SJCRH30 (cell line): ENCODE data around the gene CCDC141. TPM values are rescaled to one million over a fixed set of nuclear protein-coding genes. Genes with fewer than 3 reads are reported as not detected.
"Not testable (repeated sequence)": the region's sequence is repeated elsewhere in the genome, so short reads cannot be mapped to it uniquely, and the experiment has no call there.

Experiments
- DNase-seq, 2 experiments: peaks; one replicate each; pipeline ENCODE4 v3.0.0-alpha.2; 2015 to 2020
- H3K27ac ChIP-seq: fragments of 250-450 bp; sonication (Bioruptor Pico); 2 replicates; pipeline ENCODE4 v1.5.1; 2020; ENCODE audit warnings: mild to moderate bottlenecking, moderate library complexity
- H3K27me3 ChIP-seq: fragments of 250-450 bp; sonication (Bioruptor Pico); 2 replicates; pipeline ENCODE4 v1.5.1; 2020; ENCODE audit warnings: mild to moderate bottlenecking, moderate library complexity
- H3K36me3 ChIP-seq: fragments of 250-450 bp; sonication (Bioruptor Pico); 2 replicates; pipeline ENCODE4 v1.5.1; 2020; ENCODE audit warnings: mild to moderate bottlenecking, moderate library complexity
- H3K4me1 ChIP-seq: fragments of 250-450 bp; sonication (Bioruptor Pico); 2 replicates; pipeline ENCODE4 v1.5.1; 2020; ENCODE audit warnings: mild to moderate bottlenecking, moderate library complexity
- H3K4me3 ChIP-seq: fragments of 250-450 bp; sonication (Bioruptor Pico); 2 replicates; pipeline ENCODE4 v1.5.1; 2020; ENCODE audit warnings: mild to moderate bottlenecking, moderate library complexity
- H3K9me3 ChIP-seq: fragments of 250-450 bp; sonication (Bioruptor Pico); replicated peaks from 2 replicates; pipeline ENCODE4 v1.5.1; 2020; ENCODE audit warnings: mild to moderate bottlenecking, moderate library complexity
- total RNA-seq: library from RNA; depleted of rRNA; stranded (reverse); fragments of >200 nt; shearing (Covaris generic); gene quantifications from 2 replicates; pipeline ENCODE4 v1.2.3, GENCODE V29; 2014

CCDC141 gene
- total RNA-seq, 1 experiment from 2014 or later, result 5.5 TPM

GRCh38 chr2:179053568-179053967, 3.6 kb upstream of the CCDC141 start:
- not testable (repeated sequence) for DNase-seq, H3K36me3 ChIP-seq, H3K27ac ChIP-seq, H3K9me3 ChIP-seq, H3K4me3 ChIP-seq, H3K27me3 ChIP-seq
- peaks cover 32% of the 10 kb centered on the region for H3K4me1 ChIP-seq

GRCh38 chr2:179051250-179051649, 1.3 kb upstream of the CCDC141 start:
- H3K36me3 ChIP-seq, result no peaks in the 10 kb centered on the region
- H3K4me3 ChIP-seq, result peak overlapping the region; percentile 55; the same call in 1 of the 2 replicates
- H3K27ac ChIP-seq, result peak overlapping the region; percentile 56
- no peaks in the 10 kb centered on the region for H3K9me3 ChIP-seq
- no peaks in the 10 kb centered on the region for H3K27me3 ChIP-seq
- DNase-seq, result peak; percentile 35 to 51
- peaks cover 27% of the 10 kb centered on the region for H3K4me1 ChIP-seq

GRCh38 chr2:179050755-179051154, 818 bp upstream of the CCDC141 start:
- Histone ChIP-seq H3K36me3 (no peaks in the 10 kb centered on the region), H3K27me3 (no peaks in the 10 kb centered on the region), H3K9me3 (no peaks in the 10 kb centered on the region), H3K27ac (peak overlapping the region; percentile 56), H3K4me1 (peaks cover 27% of the 10 kb centered on the region), H3K4me3 (peak overlapping the region; percentile 55)
- DNase-seq, result peak; percentile 53 to 87

GRCh38 chr2:179049203-179049545, 763 bp downstream of the CCDC141 start:
- DNase-seq, result peak in 1 of 2 experiments; percentile 48
- Histone ChIP-seq H3K4me1 (peaks cover 27% of the 10 kb centered on the region), H3K9me3 (no peaks in the 10 kb centered on the region), H3K36me3 (no peaks in the 10 kb centered on the region), H3K27me3 (no peaks in the 10 kb centered on the region), H3K27ac (peak overlapping the region; percentile 56; the same call in 1 of the 2 replicates), H3K4me3 (peak overlapping the region; percentile 55)

- Histone ChIP-seq H3K27me3 (no peaks in the 10 kb centered on the region), H3K4me3 (peak overlapping the region; percentile 55), H3K27ac (peak overlapping the region; percentile 1; the same call in 1 of the 2 replicates), H3K36me3 (no peaks in the 10 kb centered on the region), H3K4me1 (peaks cover 27% of the 10 kb centered on the region), H3K9me3 (no peaks in the 10 kb centered on the region)
- DNase-seq, result no peak
These were observed 1.8 kb downstream of the CCDC141 start for GRCh38 chr2:179048099-179048498.

- not testable (repeated sequence) for H3K27me3 ChIP-seq, H3K9me3 ChIP-seq, H3K27ac ChIP-seq, H3K4me3 ChIP-seq, H3K36me3 ChIP-seq
- peak in 1 of 2 experiments; percentile 10 for DNase-seq
- peaks cover 19% of the 10 kb centered on the region for H3K4me1 ChIP-seq
These were observed 4.3 kb downstream of the CCDC141 start for GRCh38 chr2:179045602-179046001.

GRCh38 chr2:179044500-179044899, 5.4 kb downstream of the CCDC141 start:
- DNase-seq, result no peak
- Histone ChIP-seq H3K4me3 (no peak overlapping the region), H3K36me3 (no peaks in the 10 kb centered on the region), H3K27ac (no peak overlapping the region), H3K9me3 (no peaks in the 10 kb centered on the region), H3K27me3 (no peaks in the 10 kb centered on the region), H3K4me1 (peaks cover 10% of the 10 kb centered on the region)

GRCh38 chr2:179037807-179038206, 12.1 kb downstream of the CCDC141 start:
- Histone ChIP-seq H3K36me3 (no peaks in the 10 kb centered on the region), H3K27me3 (no peaks in the 10 kb centered on the region), H3K9me3 (no peaks in the 10 kb centered on the region), H3K27ac (no peak overlapping the region), H3K4me3 (no peak overlapping the region), H3K4me1 (no peaks in the 10 kb centered on the region)
- DNase-seq, result no peak

GRCh38 chr2:179036353-179036905, 13.5 kb downstream of the CCDC141 start:
- Histone ChIP-seq H3K27ac (no peak overlapping the region), H3K9me3 (no peaks in the 10 kb centered on the region), H3K4me1 (peaks cover 3% of the 10 kb centered on the region; the same call in 1 of the 2 replicates), H3K36me3 (no peaks in the 10 kb centered on the region), H3K27me3 (no peaks in the 10 kb centered on the region), H3K4me3 (no peak overlapping the region)
- no peak for DNase-seq

- no peak overlapping the region for H3K27ac ChIP-seq
These were observed 18.1 kb downstream of the CCDC141 start for GRCh38 chr2:179031731-179032408.

GRCh38 chr2:179024445-179024844, 25.5 kb downstream of the CCDC141 start:
- DNase-seq, result no peak

More at GRCh38 chr2:179031731-179032408, 18.1 kb downstream of the CCDC141 start:
- Histone ChIP-seq H3K4me3 (no peak overlapping the region), H3K4me1 (peaks cover 5% of the 10 kb centered on the region; the same call in 1 of the 2 replicates), H3K9me3 (no peaks in the 10 kb centered on the region), H3K36me3 (no peaks in the 10 kb centered on the region), H3K27me3 (no peaks in the 10 kb centered on the region)
- DNase-seq, result no peak

GRCh38 chr2:179022685-179023084, 27.3 kb downstream of the CCDC141 start:
- Histone ChIP-seq H3K9me3 (no peaks in the 10 kb centered on the region), H3K27me3 (no peaks in the 10 kb centered on the region), H3K4me3 (no peak overlapping the region), H3K27ac (no peak overlapping the region), H3K36me3 (no peaks in the 10 kb centered on the region), H3K4me1 (peaks cover 11% of the 10 kb centered on the region; the same call in 1 of the 2 replicates)
- DNase-seq, result no peak

More at GRCh38 chr2:179024445-179024844, 25.5 kb downstream of the CCDC141 start:
- Histone ChIP-seq H3K36me3 (no peaks in the 10 kb centered on the region), H3K4me3 (no peak overlapping the region), H3K27ac (no peak overlapping the region), H3K9me3 (no peaks in the 10 kb centered on the region), H3K27me3 (no peaks in the 10 kb centered on the region), H3K4me1 (peaks cover 11% of the 10 kb centered on the region; the same call in 1 of the 2 replicates)

- Histone ChIP-seq H3K4me3 (no peak overlapping the region), H3K9me3 (no peaks in the 10 kb centered on the region), H3K36me3 (no peaks in the 10 kb centered on the region), H3K27me3 (no peaks in the 10 kb centered on the region), H3K27ac (no peak overlapping the region), H3K4me1 (peaks cover 11% of the 10 kb centered on the region; the same call in 1 of the 2 replicates)
- peak; percentile 11 to 51 for DNase-seq
These were observed 28.7 kb downstream of the CCDC141 start for GRCh38 chr2:179021258-179021657.

GRCh38 chr2:179020156-179020750, 29.7 kb downstream of the CCDC141 start:
- DNase-seq, result peak; percentile 47 to 73
- H3K4me1 ChIP-seq, result peaks cover 11% of the 10 kb centered on the region; the same call in 1 of the 2 replicates
- no peaks in the 10 kb centered on the region for H3K36me3 ChIP-seq
- H3K27ac ChIP-seq, result no peak overlapping the region
- H3K4me3 ChIP-seq, result no peak overlapping the region
- no peaks in the 10 kb centered on the region for H3K27me3 ChIP-seq
- H3K9me3 ChIP-seq, result no peaks in the 10 kb centered on the region

- Histone ChIP-seq H3K4me1 (peaks cover 11% of the 10 kb centered on the region; the same call in 1 of the 2 replicates), H3K36me3 (no peaks in the 10 kb centered on the region), H3K27me3 (no peaks in the 10 kb centered on the region), H3K27ac (no peak overlapping the region), H3K4me3 (no peak overlapping the region), H3K9me3 (no peaks in the 10 kb centered on the region)
- DNase-seq, result no peak
These were observed 30.7 kb downstream of the CCDC141 start for GRCh38 chr2:179019260-179019659.
